Activated naive CD4-positive, alpha-beta T cell treated with Interleukin-2 at 50 U/mL for 16 hours (primary cell): ENCODE measurements around the gene CCDC174.
"Not testable (repeated sequence)": the region's sequence is repeated elsewhere in the genome, so short reads cannot be mapped to it uniquely, and the experiment has no call there.

Source experiments
- DNase-seq: peaks from one replicate; pipeline ENCODE4 v3.0.0-alpha.2; 2020

CCDC174 gene

GRCh38 chr3:14627815-14628214 lies 23.7 kb upstream of the CCDC174 start:
- no peak for DNase-seq

- no peak for DNase-seq
Observed at GRCh38 chr3:14628406-14628805, 23.2 kb upstream of the CCDC174 start.

- no peak for DNase-seq
Observed at GRCh38 chr3:14630404-14631100, 21.0 kb upstream of the CCDC174 start.

- no peak for DNase-seq
Observed at GRCh38 chr3:14631101-14631497, 20.5 kb upstream of the CCDC174 start.

- no peak for DNase-seq
Observed at GRCh38 chr3:14631687-14632441, 19.7 kb upstream of the CCDC174 start.

GRCh38 chr3:14632442-14632930 lies 19.1 kb upstream of the CCDC174 start:
- no peak for DNase-seq

- DNase-seq: no peak
Observed at GRCh38 chr3:14633417-14633816, 18.1 kb upstream of the CCDC174 start.

- DNase-seq: peak; percentile 62
Observed at GRCh38 chr3:14633819-14634424, 17.6 kb upstream of the CCDC174 start.

- no peak for DNase-seq
Observed at GRCh38 chr3:14634763-14635400, 16.7 kb upstream of the CCDC174 start.

GRCh38 chr3:14636496-14637087 lies 15.0 kb upstream of the CCDC174 start:
- DNase-seq: no peak

GRCh38 chr3:14640157-14640562 lies 11.4 kb upstream of the CCDC174 start:
- no peak for DNase-seq

- DNase-seq: no peak
Observed at GRCh38 chr3:14640734-14641133, 10.8 kb upstream of the CCDC174 start.

GRCh38 chr3:14641346-14641745 lies 10.2 kb upstream of the CCDC174 start:
- no peak for DNase-seq

GRCh38 chr3:14645453-14645852 lies 6.1 kb upstream of the CCDC174 start:
- DNase-seq: no peak

GRCh38 chr3:14646131-14646573 lies 5.4 kb upstream of the CCDC174 start:
- no peak for DNase-seq

GRCh38 chr3:14646589-14647413 lies 4.8 kb upstream of the CCDC174 start:
- DNase-seq: no peak

- DNase-seq: no peak
Observed at GRCh38 chr3:14647976-14648955, 3.3 kb upstream of the CCDC174 start.

GRCh38 chr3:14649466-14649865 lies 2.1 kb upstream of the CCDC174 start:
- no peak for DNase-seq

- DNase-seq: no peak
Observed at GRCh38 chr3:14650193-14650592, 1.4 kb upstream of the CCDC174 start.

- DNase-seq: not testable (repeated sequence)
Observed at GRCh38 chr3:14652360-14652907, 872 bp downstream of the CCDC174 start.
